Mucosa of descending colon (tissue), 3 donors: ENCODE measurements around the gene TASP1. TPM values are rescaled to one million over a fixed set of nuclear protein-coding genes. Genes with fewer than 3 reads are reported as not detected.
A peak's percentile ranks its signal among the peaks of the same experiment; 100 is the strongest.

ENCODE experiments used
- ATAC-seq: fragments of 200-7000 bp; cut with Tn5 transposase; one replicate; pipeline ENCODE4 v1.9.1; 2020; ENCODE audit warnings: mild to moderate bottlenecking, moderate library complexity
- DNase-seq, 3 donors: peaks; one replicate each; pipeline ENCODE4 v3.0.0-alpha.2; 2020
- H3K36me3 ChIP-seq: fragments of 200-600 bp; one replicate; pipeline ENCODE4 v1.8.0; 2021; ENCODE audit warnings: low read depth, mild to moderate bottlenecking
- H3K4me1 ChIP-seq: fragments of 200-600 bp; one replicate; pipeline ENCODE4 v1.8.0; 2021; ENCODE audit warnings: low read depth, mild to moderate bottlenecking
- H3K4me3 ChIP-seq: fragments of 200-600 bp; one replicate; pipeline ENCODE4 v1.8.0; 2021; ENCODE audit warnings: mild to moderate bottlenecking
- H3K9me3 ChIP-seq: fragments of 200-600 bp; one replicate; pipeline ENCODE4 v1.8.0; 2021; ENCODE audit warnings: mild to moderate bottlenecking
- CTCF ChIP-seq: fragments of 200-600 bp; IDR thresholded peaks from one replicate; pipeline ENCODE4 v1.8.0; 2022; ENCODE audit warnings: antibody characterized with exemption, mild to moderate bottlenecking
- intact Hi-C, 2 donors: fragments of 100-400 bp; cut with DNase I in 1 of 2; cut with micrococcal nuclease in 1 of 2; formaldehyde crosslinking; loops; one replicate each; pipeline versions ENCODE4 v1.11.0 to v1.11.1; 2022; cut with DNase I, micrococcal nuclease
- total RNA-seq, 3 donors: library from RNA; stranded (reverse); fragmentation: NEBNext Ultra II Directional in 2 of 3; extraction: Animal tissue kit (Norgen Biotek cat#: 25700) in 2 of 3; gene quantifications; one replicate each; pipeline versions ENCODE4 v1.2.1 to v1.2.4, GENCODE V29; 2021 to 2023
- donor health status: DM: no; HTN: no; CAD: no; lungs with moderate emphysema.
- donor health status: DM: no; HTN: no; CAD: no.
- donor health status: DM: no; HTN: yes; CAD: no.

The TASP1 gene
- total RNA-seq, 3 donors from 2014 or later: 13.3 to 15.0 (median 13.8) TPM

- no peaks in the 10 kb centered on the region for H3K4me1 ChIP-seq
- no peak overlapping the region for H3K4me3 ChIP-seq
- ATAC-seq (no peak), DNase-seq (no peak)
- H3K9me3 ChIP-seq: no peaks in the 10 kb centered on the region
- intact Hi-C loops: no loop called here
- no peak for TF ChIP-seq CTCF
- no peaks in the 10 kb centered on the region for H3K36me3 ChIP-seq
These were observed 213.2 kb downstream of the TASP1 start for GRCh38 chr20:13425381-13426135.

GRCh38 chr20:13424174-13424833 is 214.4 kb downstream of the TASP1 start:
- DNase-seq (no peak), ATAC-seq (peak; percentile 35)
- no peak for TF ChIP-seq CTCF
- Histone ChIP-seq H3K4me3 (no peak overlapping the region), H3K36me3 (no peaks in the 10 kb centered on the region), H3K4me1 (no peaks in the 10 kb centered on the region), H3K9me3 (no peaks in the 10 kb centered on the region)
- intact Hi-C loops: no loop called here

DNA sequence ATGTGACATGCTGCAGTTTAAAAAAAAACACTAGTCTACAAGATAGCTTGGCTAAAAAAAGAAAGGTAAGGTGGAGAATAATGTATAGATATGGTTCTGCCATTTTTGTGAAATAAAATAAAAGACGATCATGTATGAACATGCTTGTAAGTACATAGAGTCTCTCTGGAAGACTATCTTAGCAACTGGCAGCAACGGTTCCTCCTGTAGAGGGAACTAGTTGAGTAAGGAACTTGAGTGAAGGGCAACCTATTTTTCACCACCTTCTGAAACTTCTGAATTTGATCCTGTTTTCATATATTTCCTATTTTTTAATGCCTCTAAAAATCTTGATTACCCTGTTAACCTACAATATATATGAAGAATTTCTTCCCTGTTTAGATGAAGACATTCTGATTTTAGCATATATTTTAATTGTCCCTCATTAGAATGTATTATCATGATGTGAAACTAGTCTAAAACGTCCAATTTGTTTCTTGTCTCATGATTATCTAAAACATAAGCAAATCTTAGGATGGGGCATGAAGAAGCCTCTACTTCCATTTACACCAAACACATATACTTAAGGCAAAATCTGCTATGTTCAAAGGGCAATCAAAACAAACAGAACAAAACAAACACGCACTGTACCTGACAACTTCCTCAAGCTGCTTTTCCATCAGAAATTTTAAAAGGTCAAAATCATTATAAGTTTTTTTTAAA is 215.1 kb downstream of the TASP1 start:
- peak; percentile 40 for ATAC-seq
- no peaks in the 10 kb centered on the region for H3K4me1 ChIP-seq
- intact Hi-C loops: no loop called here

GRCh38 chr20:13422637-13423036 is 216.1 kb downstream of the TASP1 start:
- H3K4me1 ChIP-seq: no peaks in the 10 kb centered on the region
- H3K36me3 ChIP-seq: no peaks in the 10 kb centered on the region
- H3K9me3 ChIP-seq: no peaks in the 10 kb centered on the region
- TF ChIP-seq CTCF: no peak
- no peak overlapping the region for H3K4me3 ChIP-seq
- DNase-seq (no peak), ATAC-seq (no peak)
- intact Hi-C loops: no loop called here

More for the DNA sequence above, 215.1 kb downstream of the TASP1 start:
- TF ChIP-seq CTCF: no peak
- no peaks in the 10 kb centered on the region for H3K9me3 ChIP-seq
- DNase-seq: no peak
- H3K36me3 ChIP-seq: no peaks in the 10 kb centered on the region
- no peak overlapping the region for H3K4me3 ChIP-seq

- H3K9me3 ChIP-seq: no peaks in the 10 kb centered on the region
- intact Hi-C loops: no loop called here
- H3K4me3 ChIP-seq: no peak overlapping the region
- H3K4me1 ChIP-seq: no peaks in the 10 kb centered on the region
- no peaks in the 10 kb centered on the region for H3K36me3 ChIP-seq
- DNase-seq: no peak
- no peak for ATAC-seq
- TF ChIP-seq CTCF: no peak
These were observed 218.1 kb downstream of the TASP1 start for GRCh38 chr20:13420625-13421024.
